Measurements from ENCODE around the gene CABLES1. TPM values are rescaled to one million over a fixed set of nuclear protein-coding genes. Genes with fewer than 3 reads are reported as not detected.

The CABLES1 gene
- total RNA-seq, 1 experiment from 2014 or later = 11.8 TPM

- intact Hi-C loops (cut with micrococcal nuclease; ENCODE audit: unreplicated experiment) = loop anchor here (10.0 kb wide), 1 partner anchor 127 kb away; no protein-coding TSS in a partner anchor
- TF ChIP-seq EZH2 (IDR thresholded peaks at IDR 0.05; ENCODE audit: low read depth) (no peak), CTCF (conservative IDR thresholded peaks at IDR 0.05) (no peak)
- BruUV-seq (replicated peaks) = no TSS peak
- Histone ChIP-seq H3K9me3 (ENCODE audit: insufficient read depth, low read depth) (no peaks in the 10 kb centered on the region), H4K20me1 (ENCODE audit: insufficient read depth) (no peaks in the 10 kb centered on the region), H3F3A (ENCODE audit: insufficient read depth, low read depth) (peaks cover 28% of the 10 kb centered on the region; the same call in 1 of the 2 replicates), H3K79me2 (ENCODE audit: low read depth) (peaks cover 66% of the 10 kb centered on the region), H3K27me3 (ENCODE audit: insufficient read depth, low read depth) (no peaks in the 10 kb centered on the region), H3K9me2 (ENCODE audit: insufficient read depth) (no peaks in the 10 kb centered on the region), H3K4me3 (peak overlapping the region; percentile 78; the same call in 1 of the 2 replicates), H3K27ac (no peak overlapping the region), H3K4me2 (peak overlapping the region; percentile 80), H3K4me1 (replicated peaks; ENCODE audit: insufficient read depth) (peaks cover 48% of the 10 kb centered on the region), H2AFZ (no peak overlapping the region), H3K36me3 (ENCODE audit: low read depth) (no peaks in the 10 kb centered on the region)
- CTCF ChIA-PET = no interaction called here
- POLR2A ChIA-PET (ENCODE audit: unreplicated experiment) = interaction anchor here (0.5 kb wide), 1 partner anchor 340 kb away, joined by 4 read pairs; no protein-coding TSS in a partner anchor
- DNase-seq = no peak
Observed at GRCh38 chr18:23137788-23138216, 2.5 kb downstream of the CABLES1 start.

DNA sequence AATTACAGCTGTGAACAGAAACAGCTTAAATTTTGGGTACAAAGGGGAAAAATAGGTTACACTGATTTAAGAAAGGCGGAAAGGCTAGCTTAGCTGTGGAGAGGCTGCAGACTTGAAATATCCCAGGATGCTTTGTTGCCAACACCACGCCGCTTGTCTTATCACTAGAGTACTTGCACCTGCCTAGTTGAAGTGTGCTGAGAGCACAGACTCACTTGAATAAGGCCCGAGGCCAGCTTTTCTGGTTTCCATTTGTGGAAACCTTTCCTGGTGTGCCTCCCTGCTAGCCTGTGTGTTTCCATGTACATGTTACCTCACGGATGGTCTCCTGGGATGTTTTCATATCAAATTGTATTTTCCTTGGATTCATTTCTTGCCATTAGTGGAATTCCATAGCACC, 3.2 kb downstream of the CABLES1 start:
- H3K4me2 ChIP-seq = peak overlapping the region; percentile 80; the same call in 1 of the 2 replicates
- no peak for DNase-seq
- peaks cover 51% of the 10 kb centered on the region for H3K4me1 ChIP-seq (replicated peaks; ENCODE audit: insufficient read depth)
- no peaks in the 10 kb centered on the region for H3K9me2 ChIP-seq (ENCODE audit: insufficient read depth)
- no peaks in the 10 kb centered on the region for H3K27me3 ChIP-seq (ENCODE audit: insufficient read depth, low read depth)
- ChIA-PET CTCF (no interaction called here), POLR2A (ENCODE audit: unreplicated experiment) (no interaction called here)
- intact Hi-C loops (cut with micrococcal nuclease; ENCODE audit: unreplicated experiment) = loop anchor here (10.0 kb wide), 1 partner anchor 126 kb away; no protein-coding TSS in a partner anchor
- peaks cover 29% of the 10 kb centered on the region; the same call in 1 of the 2 replicates for H3F3A ChIP-seq (ENCODE audit: insufficient read depth, low read depth)
- H3K27ac ChIP-seq = no peak overlapping the region
- H3K4me3 ChIP-seq = no peak overlapping the region
- peaks cover 67% of the 10 kb centered on the region for H3K79me2 ChIP-seq (ENCODE audit: low read depth)
- TF ChIP-seq EZH2 (IDR thresholded peaks at IDR 0.05; ENCODE audit: low read depth) (no peak), CTCF (conservative IDR thresholded peaks at IDR 0.05) (no peak)
- no TSS peak for BruUV-seq (replicated peaks)
- H3K36me3 ChIP-seq (ENCODE audit: low read depth) = no peaks in the 10 kb centered on the region
- no peak overlapping the region for H2AFZ ChIP-seq
- H4K20me1 ChIP-seq (ENCODE audit: insufficient read depth) = no peaks in the 10 kb centered on the region; the same call in 1 of the 2 replicates
- H3K9me3 ChIP-seq (ENCODE audit: insufficient read depth, low read depth) = no peaks in the 10 kb centered on the region

DNA sequence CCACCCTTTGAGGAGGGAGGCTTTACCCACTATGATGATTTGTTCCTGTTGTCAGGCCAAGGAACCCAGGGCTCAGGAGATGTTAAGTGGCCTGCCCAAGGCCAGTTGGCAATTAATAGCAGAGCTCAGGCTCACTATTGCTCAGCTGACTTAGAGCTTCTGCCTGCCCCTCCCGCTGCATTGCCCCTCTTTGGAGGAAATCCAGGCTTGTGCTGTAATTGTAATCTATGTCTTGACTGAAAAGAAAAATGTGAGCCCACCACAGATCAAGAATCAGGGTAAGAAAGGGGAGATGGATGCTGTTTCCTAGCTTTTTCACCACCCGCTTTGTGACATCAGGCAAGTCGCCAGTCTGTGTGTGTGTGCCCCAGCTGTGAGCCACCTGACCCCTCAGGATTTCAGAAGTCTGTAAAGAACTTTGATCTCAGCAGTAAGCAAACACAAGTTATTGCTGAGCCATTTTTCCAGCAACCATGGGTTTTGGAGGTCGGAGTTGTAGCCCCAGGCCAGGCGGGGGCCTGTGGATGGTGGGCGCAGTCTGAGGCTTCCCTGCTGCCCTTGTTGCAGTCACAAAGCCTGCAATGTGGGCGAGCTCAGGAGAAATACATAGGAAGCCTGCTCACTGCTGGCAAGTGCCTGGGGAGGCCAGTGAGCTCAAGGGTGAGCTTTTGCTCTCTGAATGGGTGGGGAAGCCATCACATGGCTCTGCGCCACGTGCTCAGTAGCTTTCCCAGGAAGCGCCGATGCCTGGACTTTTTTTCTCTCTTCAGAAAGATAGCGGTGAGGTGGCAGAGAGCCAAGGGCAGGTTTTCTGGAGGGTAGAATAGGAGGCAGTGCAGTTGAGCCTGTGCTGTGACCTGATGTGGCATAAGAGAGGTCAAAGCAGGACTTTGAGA, 6.1 kb downstream of the CABLES1 start:
- Histone ChIP-seq H3K27ac (peak overlapping the region; percentile 69), H4K20me1 (ENCODE audit: insufficient read depth) (no peaks in the 10 kb centered on the region; the same call in 1 of the 2 replicates), H3K36me3 (ENCODE audit: low read depth) (no peaks in the 10 kb centered on the region), H3K9me2 (ENCODE audit: insufficient read depth) (no peaks in the 10 kb centered on the region), H2AFZ (no peak overlapping the region), H3K4me3 (no peak overlapping the region), H3K4me2 (peak overlapping the region; percentile 6; the same call in 1 of the 2 replicates), H3F3A (ENCODE audit: insufficient read depth, low read depth) (peaks cover 25% of the 10 kb centered on the region; the same call in 1 of the 2 replicates), H3K9me3 (ENCODE audit: insufficient read depth, low read depth) (no peaks in the 10 kb centered on the region), H3K27me3 (ENCODE audit: insufficient read depth, low read depth) (no peaks in the 10 kb centered on the region), H3K79me2 (ENCODE audit: low read depth) (peaks cover 88% of the 10 kb centered on the region), H3K4me1 (replicated peaks; ENCODE audit: insufficient read depth) (peaks cover 49% of the 10 kb centered on the region)
- DNase-seq = no peak
- intact Hi-C loops (cut with micrococcal nuclease; ENCODE audit: unreplicated experiment) = no loop called here
- CTCF ChIA-PET = no interaction called here
- no TSS peak for BruUV-seq (replicated peaks)
- POLR2A ChIA-PET (ENCODE audit: unreplicated experiment) = no interaction called here
- TF ChIP-seq EZH2 (IDR thresholded peaks at IDR 0.05; ENCODE audit: low read depth) (no peak), CTCF (conservative IDR thresholded peaks at IDR 0.05) (no peak)
